ENCODE results near the gene FTH1. TPM values are rescaled to one million over a fixed set of nuclear protein-coding genes. Genes with fewer than 3 reads are reported as not detected.
A peak's percentile ranks its signal among the peaks of the same experiment; 100 is the strongest.

The FTH1 gene
- total RNA-seq, 1 experiment from 2014 or later, result 869 TPM

DNA sequence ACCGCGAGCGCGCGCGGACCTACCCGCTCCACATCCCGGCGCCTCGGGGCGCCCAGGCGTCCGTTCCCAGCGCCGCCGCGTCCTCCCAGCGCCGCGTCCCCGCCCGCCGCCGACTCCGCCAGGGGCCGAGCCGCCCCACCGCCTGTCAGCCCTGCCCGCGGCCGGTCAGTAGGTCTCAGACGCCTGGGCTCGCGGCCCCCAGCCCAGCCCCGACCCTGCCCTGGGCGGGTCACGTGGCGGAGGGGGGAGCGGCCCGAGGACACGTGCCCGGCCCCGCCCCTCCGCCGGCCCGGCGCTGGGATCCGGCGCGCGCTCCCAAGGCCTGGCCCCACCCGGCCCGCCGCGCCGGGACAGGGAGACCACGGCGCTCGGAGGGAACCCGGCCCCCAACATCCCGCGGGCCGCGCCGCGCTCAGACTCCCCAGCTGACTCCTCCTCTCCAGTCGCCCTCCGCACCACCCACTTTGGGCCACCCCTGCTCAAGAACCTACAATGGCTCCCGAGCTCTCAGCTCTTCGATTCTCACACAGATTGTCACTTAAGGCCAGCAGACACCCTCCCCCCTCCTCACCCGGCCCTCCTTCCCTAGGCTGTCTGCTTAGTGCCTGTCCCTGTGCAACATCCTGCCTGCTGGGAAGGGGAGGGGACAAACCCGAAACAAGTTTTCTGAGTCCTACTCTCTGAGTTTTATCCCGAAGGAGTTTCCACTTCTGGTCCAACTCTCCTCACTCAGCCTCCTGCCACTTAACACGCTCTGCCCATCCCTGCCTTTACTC is 49.9 kb downstream of the FTH1 start, which contains the start of gene RAB3IL1:
RAB3IL1 (minus strand) TSS at position 233 of the 776 bp plus-strand sequence; CDS start at position 34, 199 bp downstream.
- peak; percentile 49 for DNase-seq (ENCODE audit: low read depth)

DNA sequence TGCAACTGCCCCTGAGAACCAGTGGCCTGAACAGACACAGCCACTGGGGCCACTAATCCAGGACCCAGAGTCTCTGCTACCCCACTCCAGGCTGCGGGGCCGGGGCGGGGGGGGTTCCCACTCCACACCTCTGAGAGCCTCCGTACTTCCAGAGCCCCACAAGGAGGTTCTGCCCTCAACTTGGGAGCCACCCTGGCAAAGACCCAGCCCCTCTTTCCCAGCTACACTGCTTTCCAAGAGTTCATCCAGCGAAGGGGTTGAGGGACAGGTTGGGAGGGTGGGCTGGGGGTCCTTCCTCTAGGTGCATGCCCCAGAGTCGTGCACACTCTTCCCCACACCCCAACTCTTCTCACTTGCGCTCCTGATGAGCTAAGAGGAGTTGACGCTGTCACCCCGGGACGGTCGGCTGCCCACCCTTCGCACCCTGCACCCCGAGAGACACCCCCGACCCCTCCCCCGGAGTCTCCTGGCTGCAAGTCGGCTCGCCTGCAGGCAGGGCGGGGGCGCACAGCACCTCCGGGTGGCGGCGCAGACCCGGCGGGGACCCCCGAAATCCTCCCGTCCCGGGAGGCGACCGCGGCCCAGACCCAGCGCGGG is 50.6 kb downstream of the FTH1 start:
- no peak for DNase-seq (ENCODE audit: low read depth)

- no peak for DNase-seq (ENCODE audit: low read depth)
These were observed 52.8 kb downstream of the FTH1 start for GRCh38 chr11:61914471-61915171.

Other genes starting within 250 kb of the FTH1 start
- 0.10 and 0.12 TPM in 2 replicates for gene MYRF, start 215.0 kb downstream of the FTH1 start, total RNA-seq (2014; rRNA removed; shearing (Covaris generic))
- gene TMEM258, start 175.0 kb downstream of the FTH1 start, total RNA-seq (2014; rRNA removed; shearing (Covaris generic)), result 158 and 203 TPM in 2 replicates
- gene FEN1, start 174.7 kb downstream of the FTH1 start, total RNA-seq (2014; rRNA removed; shearing (Covaris generic)), result 75.8 and 97.4 TPM in 2 replicates
- 40.8 and 50.6 TPM in 2 replicates for gene FADS1, start 150.6 kb downstream of the FTH1 start, total RNA-seq (2014; rRNA removed; shearing (Covaris generic))
- gene FADS2, start 139.3 kb downstream of the FTH1 start, total RNA-seq (2014; rRNA removed; shearing (Covaris generic)), result 42.3 and 48.8 TPM in 2 replicates
- 60.9 and 65.1 TPM in 2 replicates for gene FADS3, start 76.1 kb downstream of the FTH1 start, total RNA-seq (2014; rRNA removed; shearing (Covaris generic))
- 0.84 and 1.7 TPM in 2 replicates for gene RAB3IL1, start 50.1 kb downstream of the FTH1 start, total RNA-seq (2014; rRNA removed; shearing (Covaris generic))
- 0.10 and 0.12 TPM in 2 replicates for gene BEST1, start 17.3 kb downstream of the FTH1 start, total RNA-seq (2014; rRNA removed; shearing (Covaris generic))
- gene INCENP, start 156.4 kb upstream of the FTH1 start, total RNA-seq (2014; rRNA removed; shearing (Covaris generic)), result 89.0 and 105 TPM in 2 replicates
- not detected in 2 replicates for gene SCGB1D1, start 222.6 kb upstream of the FTH1 start, total RNA-seq (2014; rRNA removed; shearing (Covaris generic))
- gene SCGB2A1, start 241.0 kb upstream of the FTH1 start, total RNA-seq (2014; rRNA removed; shearing (Covaris generic)), result not detected in 2 replicates